Type B pancreatic cell (in vitro differentiated cells): Measurements from ENCODE around the gene SEMA3D. TPM values are rescaled to one million over a fixed set of nuclear protein-coding genes. Genes with fewer than 3 reads are reported as not detected.

Experiments
- DNase-seq: peaks from one replicate; pipeline ENCODE4 v3.0.0; 2021; ENCODE audit warnings: mixed read lengths; ENCODE audit not compliant: unreplicated experiment; ENCODE audit errors: extremely low spot score
- H3K27ac Mint-ChIP-seq: 2 replicates; pipeline ENCODE4 v1.8.0; 2021; ENCODE audit warnings: mild to moderate bottlenecking, mixed read lengths
- H3K27me3 Mint-ChIP-seq: 2 replicates; pipeline ENCODE4 v1.8.0; 2021; ENCODE audit warnings: mixed read lengths
- H3K36me3 Mint-ChIP-seq: 2 replicates; pipeline ENCODE4 v1.8.0; 2021; ENCODE audit warnings: mixed read lengths
- H3K4me1 Mint-ChIP-seq: one replicate; pipeline ENCODE4 v1.8.0; 2021; ENCODE audit warnings: mixed read lengths; ENCODE audit not compliant: unreplicated experiment
- H3K4me3 Mint-ChIP-seq: 2 replicates; pipeline ENCODE4 v1.8.0; 2021; ENCODE audit warnings: mild to moderate bottlenecking, mixed read lengths
- H3K9me3 Mint-ChIP-seq: 2 replicates; pipeline ENCODE4 v1.8.0; 2021; ENCODE audit warnings: mixed read lengths
- CTCF ChIP-seq: fragments of 200-600 bp; sonication (generic); conservative IDR thresholded peaks from 2 replicates; pipeline ENCODE4 v1.5.0; 2021; ENCODE audit warnings: antibody characterized with exemption, mild to moderate bottlenecking
- total RNA-seq: library from RNA; stranded (reverse); gene quantifications from 2 replicates; pipeline ENCODE4 v1.2.1, GENCODE V29; 2021; ENCODE audit warnings: low replicate concordance

SEMA3D gene
- total RNA-seq, 1 donor from 2014 or later: 52.9 TPM

DNA sequence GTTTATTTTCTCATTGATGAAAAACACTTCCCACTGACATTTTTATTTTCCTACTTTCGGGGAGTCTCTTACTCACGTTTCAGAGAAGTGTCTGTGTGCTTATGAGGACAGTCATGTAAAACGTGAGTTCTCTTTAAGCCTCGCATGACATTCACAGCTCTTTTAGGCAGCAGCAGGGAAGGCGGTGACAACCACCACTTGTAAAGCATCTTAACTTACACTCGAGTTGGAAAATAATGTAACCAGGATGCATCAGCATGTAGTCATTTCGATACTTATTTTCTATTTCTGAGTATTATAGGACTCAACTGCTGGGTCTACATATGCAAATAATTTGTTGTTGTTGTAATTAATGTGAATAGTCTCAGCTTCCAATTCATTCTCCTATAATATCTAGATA is 153.6 kb downstream of the SEMA3D start:
- Mint-ChIP-seq H3K4me3 (no peak overlapping the region), H3K4me1 (peaks cover 6% of the 10 kb centered on the region)

DNA sequence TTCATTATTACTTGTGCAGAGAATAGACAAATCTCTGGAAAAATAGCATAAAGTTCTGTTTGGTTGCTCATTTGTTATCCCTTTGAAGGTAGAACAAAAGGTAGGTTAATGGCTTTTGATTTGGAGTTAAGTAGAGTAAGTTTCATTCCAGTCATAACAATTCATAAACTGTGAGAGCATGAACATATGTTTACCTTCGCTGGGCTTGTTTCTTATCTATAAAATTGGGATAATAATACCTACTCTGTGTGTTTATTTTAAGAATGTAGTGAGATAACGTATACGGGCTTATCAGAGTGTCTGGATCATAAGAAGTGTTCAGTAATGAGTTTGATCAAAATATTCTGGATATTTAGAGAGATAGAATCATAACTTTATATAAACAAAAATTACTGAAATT is 155.4 kb downstream of the SEMA3D start:
- Mint-ChIP-seq H3K4me1 (peaks cover 10% of the 10 kb centered on the region), H3K36me3 (peaks cover 10% of the 10 kb centered on the region), H3K27me3 (no peaks in the 10 kb centered on the region), H3K9me3 (no peaks in the 10 kb centered on the region), H3K27ac (no peak overlapping the region), H3K4me3 (no peak overlapping the region)
- DNase-seq: no peak
- TF ChIP-seq CTCF: no peak

More for the DNA sequence above, 153.6 kb downstream of the SEMA3D start:
- Mint-ChIP-seq H3K36me3 (peaks cover 10% of the 10 kb centered on the region), H3K9me3 (no peaks in the 10 kb centered on the region), H3K27ac (no peak overlapping the region), H3K27me3 (no peaks in the 10 kb centered on the region)
- DNase-seq: no peak
- no peak for TF ChIP-seq CTCF

GRCh38 chr7:85030893-85031292 is 156.0 kb downstream of the SEMA3D start:
- H3K4me3 Mint-ChIP-seq: no peak overlapping the region
- H3K9me3 Mint-ChIP-seq: no peaks in the 10 kb centered on the region
- H3K27ac Mint-ChIP-seq: peak overlapping the region; percentile 12
- no peak for DNase-seq
- peaks cover 10% of the 10 kb centered on the region for H3K36me3 Mint-ChIP-seq
- peak; percentile 85 for TF ChIP-seq CTCF
- peaks cover 14% of the 10 kb centered on the region for H3K4me1 Mint-ChIP-seq
- H3K27me3 Mint-ChIP-seq: no peaks in the 10 kb centered on the region

GRCh38 chr7:85025312-85025756 is 161.5 kb downstream of the SEMA3D start:
- H3K4me3 Mint-ChIP-seq: no peak overlapping the region
- no peak for DNase-seq

DNA sequence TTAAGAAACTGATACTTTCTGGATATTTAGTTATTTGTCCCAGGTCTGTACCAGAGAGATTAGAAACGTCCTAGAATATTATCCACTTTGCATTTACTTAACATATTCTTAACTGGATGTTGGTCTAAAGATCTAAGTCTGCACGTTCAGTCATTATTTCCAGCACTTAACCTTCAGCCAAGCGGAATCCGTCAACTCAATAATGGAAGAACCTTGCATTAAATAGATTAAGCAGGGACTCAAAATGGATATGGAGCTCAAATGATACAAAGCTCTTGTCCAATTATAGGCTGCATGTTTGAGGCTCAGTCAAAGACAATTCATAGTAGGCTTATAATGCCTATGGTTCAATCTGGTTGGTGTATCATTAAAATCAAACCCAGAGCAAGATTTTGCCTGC is 162.9 kb downstream of the SEMA3D start:
- no peak for DNase-seq
- Mint-ChIP-seq H3K27me3 (no peaks in the 10 kb centered on the region), H3K27ac (no peak overlapping the region), H3K4me3 (no peak overlapping the region), H3K4me1 (peaks cover 30% of the 10 kb centered on the region), H3K36me3 (no peaks in the 10 kb centered on the region), H3K9me3 (no peaks in the 10 kb centered on the region)
- TF ChIP-seq CTCF: no peak

More at GRCh38 chr7:85025312-85025756, 161.5 kb downstream of the SEMA3D start:
- no peaks in the 10 kb centered on the region for H3K9me3 Mint-ChIP-seq
- H3K27ac Mint-ChIP-seq: peak overlapping the region; percentile 75
- no peaks in the 10 kb centered on the region for H3K27me3 Mint-ChIP-seq
- TF ChIP-seq CTCF: no peak
- peaks cover 23% of the 10 kb centered on the region for H3K4me1 Mint-ChIP-seq
- H3K36me3 Mint-ChIP-seq: peaks cover 3% of the 10 kb centered on the region
